ENCODE data around the gene MAST1.

- no peak for TF ChIP-seq POLR2A (IDR thresholded peaks at IDR 0.05)
- TF ChIP-seq CTCF (IDR thresholded peaks at IDR 0.05) = no peak
Observed at GRCh38 chr19:12841094-12841493, 2.8 kb downstream of the MAST1 start.
